Measurements from ENCODE around the gene CCR6. TPM values are rescaled to one million over a fixed set of nuclear protein-coding genes. Genes with fewer than 3 reads are reported as not detected.

The CCR6 gene
- total and polyA plus RNA-seq, 2 of the 13 experiments (the other 11 are each of a cell fraction or from before 2014, with no cell fraction given), result 4.5 to 8.7 TPM

- TF ChIP-seq FOXP4 (CRISPR knock-in tag; IDR thresholded peaks at IDR 0.05) (0 out of 2 replicates have a peak, but pooled peaks have one; percentile 42), DRAP1 (CRISPR knock-in tag; IDR thresholded peaks at IDR 0.05) (0 out of 2 replicates have a peak, but pooled peaks have one; percentile 8), ZNF709 (CRISPR knock-in tag; IDR thresholded peaks at IDR 0.05) (0 out of 2 replicates have a peak, but pooled peaks have one; percentile 50), ZNF446 (CRISPR knock-in tag; IDR thresholded peaks at IDR 0.05) (0 out of 2 replicates have a peak, but pooled peaks have one; percentile 48), SALL1 (CRISPR knock-in tag; IDR thresholded peaks at IDR 0.05) (peak; percentile 79), NPAS2 (CRISPR knock-in tag; IDR thresholded peaks at IDR 0.05; ENCODE audit: borderline replicate concordance) (no peak), ZFP1 (CRISPR knock-in tag; IDR thresholded peaks at IDR 0.05) (no peak), FOXA3 (CRISPR knock-in tag; IDR thresholded peaks at IDR 0.05) (peak; percentile 74), ELF4 (CRISPR knock-in tag; IDR thresholded peaks at IDR 0.05; ENCODE audit: borderline replicate concordance) (peak; percentile 82; the same call in 1 of the 2 replicates), ZNF441 (CRISPR knock-in tag; IDR thresholded peaks at IDR 0.05; ENCODE audit: borderline replicate concordance) (peak; percentile 37; the same call in 1 of the 2 replicates), SNAPC2 (CRISPR knock-in tag; IDR thresholded peaks at IDR 0.05) (0 out of 2 replicates have a peak, but pooled peaks have one; percentile 45), ZNF549 (CRISPR knock-in tag; IDR thresholded peaks at IDR 0.05) (no peak), GATAD2A (CRISPR knock-in tag; IDR thresholded peaks at IDR 0.05) (no peak), TMF1 (CRISPR knock-in tag; IDR thresholded peaks at IDR 0.05; ENCODE audit: low read depth) (no peak), KDM4B (CRISPR knock-in tag; IDR thresholded peaks at IDR 0.05) (no peak), FOXA1 (IDR thresholded peaks at IDR 0.05) (no peak), FOXA1 (CRISPR knock-in tag; IDR thresholded peaks at IDR 0.05) (peak; percentile 73)
- TF ChIP-seq, protein P1, sequence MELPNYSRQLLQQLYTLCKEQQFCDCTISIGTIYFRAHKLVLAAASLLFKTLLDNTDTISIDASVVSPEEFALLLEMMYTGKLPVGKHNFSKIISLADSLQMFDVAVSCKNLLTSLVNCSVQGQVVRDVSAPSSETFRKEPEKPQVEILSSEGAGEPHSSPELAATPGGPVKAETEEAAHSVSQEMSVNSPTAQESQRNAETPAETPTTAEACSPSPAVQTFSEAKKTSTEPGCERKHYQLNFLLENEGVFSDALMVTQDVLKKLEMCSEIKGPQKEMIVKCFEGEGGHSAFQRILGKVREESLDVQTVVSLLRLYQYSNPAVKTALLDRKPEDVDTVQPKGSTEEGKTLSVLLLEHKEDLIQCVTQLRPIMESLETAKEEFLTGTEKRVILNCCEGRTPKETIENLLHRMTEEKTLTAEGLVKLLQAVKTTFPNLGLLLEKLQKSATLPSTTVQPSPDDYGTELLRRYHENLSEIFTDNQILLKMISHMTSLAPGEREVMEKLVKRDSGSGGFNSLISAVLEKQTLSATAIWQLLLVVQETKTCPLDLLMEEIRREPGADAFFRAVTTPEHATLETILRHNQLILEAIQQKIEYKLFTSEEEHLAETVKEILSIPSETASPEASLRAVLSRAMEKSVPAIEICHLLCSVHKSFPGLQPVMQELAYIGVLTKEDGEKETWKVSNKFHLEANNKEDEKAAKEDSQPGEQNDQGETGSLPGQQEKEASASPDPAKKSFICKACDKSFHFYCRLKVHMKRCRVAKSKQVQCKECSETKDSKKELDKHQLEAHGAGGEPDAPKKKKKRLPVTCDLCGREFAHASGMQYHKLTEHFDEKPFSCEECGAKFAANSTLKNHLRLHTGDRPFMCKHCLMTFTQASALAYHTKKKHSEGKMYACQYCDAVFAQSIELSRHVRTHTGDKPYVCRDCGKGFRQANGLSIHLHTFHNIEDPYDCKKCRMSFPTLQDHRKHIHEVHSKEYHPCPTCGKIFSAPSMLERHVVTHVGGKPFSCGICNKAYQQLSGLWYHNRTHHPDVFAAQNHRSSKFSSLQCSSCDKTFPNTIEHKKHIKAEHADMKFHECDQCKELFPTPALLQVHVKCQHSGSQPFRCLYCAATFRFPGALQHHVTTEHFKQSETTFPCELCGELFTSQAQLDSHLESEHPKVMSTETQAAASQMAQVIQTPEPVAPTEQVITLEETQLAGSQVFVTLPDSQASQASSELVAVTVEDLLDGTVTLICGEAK (IDR thresholded peaks at IDR 0.05), result no peak
- TF ChIP-seq, protein P1 (CRISPR knock-in tag; IDR thresholded peaks at IDR 0.05), result 0 out of 2 replicates have a peak, but pooled peaks have one; percentile 46
Measured at GRCh38 chr6:167103041-167103891, 19.6 kb upstream of the CCR6 start (continued).

Data from HepG2 (cell line).